Endodermal cell (in vitro differentiated cells): ENCODE results near the gene ZBTB34. TPM values are rescaled to one million over a fixed set of nuclear protein-coding genes. Genes with fewer than 3 reads are reported as not detected.

Source experiments
- DNase-seq: peaks from one replicate; pipeline ENCODE4 v3.0.0-alpha.2; 2017
- H3K27ac ChIP-seq: 2 replicates; pipeline ENCODE4 v1.5.1; 2013; ENCODE audit warnings: mild to moderate bottlenecking, low read depth, low read length, moderate library complexity
- H3K27me3 ChIP-seq: 2 replicates; pipeline ENCODE4 v1.6.1; 2013; ENCODE audit warnings: mild to moderate bottlenecking, low read length, moderate library complexity; ENCODE audit not compliant: insufficient read depth, control insufficient read depth, poor library complexity, severe bottlenecking
- H3K36me3 ChIP-seq: 2 replicates; pipeline ENCODE4 v1.7.0; 2013; ENCODE audit warnings: mild to moderate bottlenecking, low read length, moderate library complexity; ENCODE audit not compliant: control insufficient read depth, insufficient read depth
- H3K4me1 ChIP-seq: one replicate; pipeline ENCODE4 v1.7.0; 2013; ENCODE audit warnings: low read length; ENCODE audit not compliant: control insufficient read depth, insufficient read depth
- H3K4me3 ChIP-seq: 2 replicates; pipeline ENCODE4 v1.5.1; 2013; ENCODE audit warnings: mild to moderate bottlenecking, low read length, moderate library complexity
- H3K9ac ChIP-seq: 2 replicates; pipeline ENCODE4 v1.6.1; 2013; ENCODE audit warnings: mild to moderate bottlenecking, low read length, moderate library complexity; ENCODE audit not compliant: poor library complexity, severe bottlenecking; ENCODE audit errors: extremely low read depth
- H3K9me3 ChIP-seq: 2 replicates; pipeline ENCODE4 v1.6.1; 2013; ENCODE audit warnings: mild to moderate bottlenecking, low read length, moderate library complexity; ENCODE audit not compliant: control insufficient read depth
- H3K27ac Mint-ChIP-seq: 2 replicates; pipeline ENCODE4 v1.8.0; 2020; ENCODE audit warnings: mixed read lengths
- H3K27me3 Mint-ChIP-seq: 2 replicates; pipeline ENCODE4 v1.8.0; 2021; ENCODE audit warnings: mild to moderate bottlenecking, mixed read lengths; ENCODE audit not compliant: insufficient read depth
- H3K36me3 Mint-ChIP-seq: 2 replicates; pipeline ENCODE4 v1.8.0; 2020; ENCODE audit warnings: low read depth, mixed read lengths
- H3K4me1 Mint-ChIP-seq: 2 replicates; pipeline ENCODE4 v1.8.0; 2020; ENCODE audit warnings: mixed read lengths
- H3K4me3 Mint-ChIP-seq: 2 replicates; pipeline ENCODE4 v1.8.0; 2020; ENCODE audit warnings: mild to moderate bottlenecking, moderate library complexity, mixed read lengths
- H3K9me3 Mint-ChIP-seq: 2 replicates; pipeline ENCODE4 v1.8.0; 2020; ENCODE audit warnings: mild to moderate bottlenecking, mixed read lengths
- CTCF ChIP-seq: fragments of 200-600 bp; sonication (generic); conservative IDR thresholded peaks from 2 replicates; pipeline ENCODE4 v1.5.0; 2021; ENCODE audit warnings: antibody characterized with exemption, mild to moderate bottlenecking
- WGBS, 2 experiments: methylation state at CpG; one replicate each; pipeline versions ENCODE4 v1.1.5 to v1.1.7; 2013; ENCODE audit warnings: missing lambda C conversion rate in 2 of 2, mixed read lengths in 1 of 2; ENCODE audit not compliant: insufficient coverage in 1 of 2, insufficient read length in 1 of 2; 5-methylcytosine and 5-hydroxymethylcytosine counted together
- total RNA-seq, 2 donors: library from RNA; stranded (reverse); fragmentation: NEBNext Ultra II Directional in 1 of 2; extraction: Animal tissue kit (Norgen Biotek cat#: 25700) in 1 of 2; gene quantifications; 2 replicates in 1 of 2; 3 replicates in 1 of 2; pipeline ENCODE4 v1.2.1, GENCODE V29; 2021

Gene ZBTB34
- total RNA-seq, 2 donors from 2014 or later = 19.7 to 24.9 TPM

GRCh38 chr9:126852086-126852688 is 8.3 kb upstream of the ZBTB34 start:
- no peak for TF ChIP-seq CTCF
- Mint-ChIP-seq H3K4me3 (no peak overlapping the region), H3K4me1 (peaks cover 11% of the 10 kb centered on the region), H3K27me3 (peaks cover 17% of the 10 kb centered on the region), H3K27ac (no peak overlapping the region), H3K36me3 (no peaks in the 10 kb centered on the region), H3K9me3 (peaks cover 1% of the 10 kb centered on the region)
- no peak overlapping the region for H3K27ac ChIP-seq
- no peaks in the 10 kb centered on the region for H3K9me3 ChIP-seq
- H3K36me3 ChIP-seq = no peaks in the 10 kb centered on the region
- no peaks in the 10 kb centered on the region for H3K27me3 ChIP-seq
- H3K4me1 ChIP-seq = peaks cover 3% of the 10 kb centered on the region
- WGBS, 2 experiments = 56 to 62% methylated on average over 2 to 3 of the region's 3 CpGs
- H3K9ac ChIP-seq = no peak overlapping the region
- peak; percentile 26 for DNase-seq
- H3K4me3 ChIP-seq = no peak overlapping the region

GRCh38 chr9:126853667-126854066 is 6.8 kb upstream of the ZBTB34 start:
- peaks cover 1% of the 10 kb centered on the region for H3K9me3 Mint-ChIP-seq
- H3K9ac ChIP-seq = no peak overlapping the region
- no peaks in the 10 kb centered on the region for H3K27me3 ChIP-seq
- H3K9me3 ChIP-seq = no peaks in the 10 kb centered on the region
- TF ChIP-seq CTCF = no peak
- H3K4me3 ChIP-seq = no peak overlapping the region
- H3K27ac Mint-ChIP-seq = no peak overlapping the region
- H3K4me1 Mint-ChIP-seq = peaks cover 11% of the 10 kb centered on the region
- peaks cover 30% of the 10 kb centered on the region for H3K27me3 Mint-ChIP-seq
- peak; percentile 22 for DNase-seq
- H3K4me3 Mint-ChIP-seq = no peak overlapping the region
- H3K36me3 Mint-ChIP-seq = no peaks in the 10 kb centered on the region
- 93 to 94% methylated on average over 2 to 5 of the region's 5 CpGs for WGBS, 2 experiments
- H3K27ac ChIP-seq = no peak overlapping the region
- peaks cover 3% of the 10 kb centered on the region for H3K4me1 ChIP-seq
- H3K36me3 ChIP-seq = no peaks in the 10 kb centered on the region

- Histone ChIP-seq H3K27ac (no peak overlapping the region), H3K4me1 (peaks cover 3% of the 10 kb centered on the region), H3K4me3 (no peak overlapping the region), H3K36me3 (no peaks in the 10 kb centered on the region), H3K27me3 (no peaks in the 10 kb centered on the region), H3K9me3 (no peaks in the 10 kb centered on the region), H3K9ac (no peak overlapping the region)
- Mint-ChIP-seq H3K36me3 (no peaks in the 10 kb centered on the region), H3K27ac (no peak overlapping the region), H3K4me3 (no peak overlapping the region), H3K27me3 (peaks cover 39% of the 10 kb centered on the region), H3K9me3 (peaks cover 1% of the 10 kb centered on the region), H3K4me1 (peaks cover 11% of the 10 kb centered on the region)
- no peak for TF ChIP-seq CTCF
- WGBS, 2 experiments = 94 to 99% methylated on average over 7 of the region's 7 CpGs
- no peak for DNase-seq
Measured at GRCh38 chr9:126854734-126855133, 5.7 kb upstream of the ZBTB34 start.
